Mucosa of descending colon (tissue), 3 donors: Measurements from ENCODE around the gene TSPYL1. TPM values are rescaled to one million over a fixed set of nuclear protein-coding genes. Genes with fewer than 3 reads are reported as not detected.

Source experiments
- ATAC-seq: fragments of 200-7000 bp; cut with Tn5 transposase; one replicate; pipeline ENCODE4 v1.9.1; 2020; ENCODE audit warnings: mild to moderate bottlenecking, moderate library complexity
- DNase-seq, 3 donors: peaks; one replicate each; pipeline ENCODE4 v3.0.0-alpha.2; 2020
- H3K36me3 ChIP-seq: fragments of 200-600 bp; one replicate; pipeline ENCODE4 v1.8.0; 2021; ENCODE audit warnings: low read depth, mild to moderate bottlenecking
- H3K4me1 ChIP-seq: fragments of 200-600 bp; one replicate; pipeline ENCODE4 v1.8.0; 2021; ENCODE audit warnings: low read depth, mild to moderate bottlenecking
- H3K4me3 ChIP-seq: fragments of 200-600 bp; one replicate; pipeline ENCODE4 v1.8.0; 2021; ENCODE audit warnings: mild to moderate bottlenecking
- H3K9me3 ChIP-seq: fragments of 200-600 bp; one replicate; pipeline ENCODE4 v1.8.0; 2021; ENCODE audit warnings: mild to moderate bottlenecking
- CTCF ChIP-seq: fragments of 200-600 bp; IDR thresholded peaks from one replicate; pipeline ENCODE4 v1.8.0; 2022; ENCODE audit warnings: antibody characterized with exemption, mild to moderate bottlenecking
- intact Hi-C, 2 donors: fragments of 100-400 bp; cut with DNase I in 1 of 2; cut with micrococcal nuclease in 1 of 2; formaldehyde crosslinking; loops; one replicate each; pipeline versions ENCODE4 v1.11.0 to v1.11.1; 2022; cut with DNase I, micrococcal nuclease
- long read RNA-seq, 2 donors: library from polyadenylated mRNA; unstranded; transcript quantifications; one replicate each; pipeline ENCODE4 v2.0.0, GENCODE V29; 2019 to 2021
- total RNA-seq, 3 donors: library from RNA; stranded (reverse); fragmentation: NEBNext Ultra II Directional in 2 of 3; extraction: Animal tissue kit (Norgen Biotek cat#: 25700) in 2 of 3; gene quantifications; one replicate each; pipeline versions ENCODE4 v1.2.1 to v1.2.4, GENCODE V29; 2021 to 2023
- donor health status: DM: no; HTN: no; CAD: no; lungs with moderate emphysema.
- donor health status: DM: no; HTN: no; CAD: no.
- donor health status: DM: no; HTN: yes; CAD: no.

TSPYL1 gene
- total RNA-seq: 100 to 1,000 TPM in 1 of 3 donors, 10 to 100 TPM in 2; 65.5 to 105 (median 67.0) TPM
- long read RNA-seq, donor 1, transcript TSPYL1-201 (1 exons, 3,326 nt): major isoform, 73 of 74 reads
- long read RNA-seq, donor 1, partial matches to known transcripts: 0 of 74 reads
- long read RNA-seq, donor 1, other reads (novel, unspliced or antisense): 1 of 74 reads
- long read RNA-seq, donor 2, transcript TSPYL1-201 (1 exons, 3,326 nt): major isoform, 78 of 78 reads
- long read RNA-seq, donor 2, partial matches to known transcripts: 0 of 78 reads
- long read RNA-seq, donor 2, other reads (novel, unspliced or antisense): 0 of 78 reads

GRCh38 chr6:116279232-116280160, at the start of gene TSPYL1:
TSPYL1 (minus strand) TSS chr6:116279930; CDS start chr6:116279830, 100 bp downstream.
- H3K9me3 ChIP-seq: no peaks in the 10 kb centered on the region

GRCh38 chr6:116329156-116329555, 49.4 kb upstream of the TSPYL1 start:
- no peaks in the 10 kb centered on the region for H3K36me3 ChIP-seq
- intact Hi-C loops: no loop called here
- DNase-seq (no peak), ATAC-seq (no peak)
- H3K4me3 ChIP-seq: no peak overlapping the region
- no peaks in the 10 kb centered on the region for H3K4me1 ChIP-seq
- no peaks in the 10 kb centered on the region for H3K9me3 ChIP-seq
- no peak for TF ChIP-seq CTCF

More at GRCh38 chr6:116279232-116280160, at the start of gene TSPYL1:
- no peak for TF ChIP-seq CTCF
- ATAC-seq (peak; percentile 98), DNase-seq (peak; percentile 96 to 98 (median 96))
- no peaks in the 10 kb centered on the region for H3K36me3 ChIP-seq
- H3K4me3 ChIP-seq: peak within 1 kb of the TSS; percentile 89
- intact Hi-C loops: loop anchor here in 1 of 2 donors (10.0 kb wide), 1 partner anchor 255 kb away; no protein-coding TSS in a partner anchor
- H3K4me1 ChIP-seq: peaks cover 29% of the 10 kb centered on the region

DNA sequence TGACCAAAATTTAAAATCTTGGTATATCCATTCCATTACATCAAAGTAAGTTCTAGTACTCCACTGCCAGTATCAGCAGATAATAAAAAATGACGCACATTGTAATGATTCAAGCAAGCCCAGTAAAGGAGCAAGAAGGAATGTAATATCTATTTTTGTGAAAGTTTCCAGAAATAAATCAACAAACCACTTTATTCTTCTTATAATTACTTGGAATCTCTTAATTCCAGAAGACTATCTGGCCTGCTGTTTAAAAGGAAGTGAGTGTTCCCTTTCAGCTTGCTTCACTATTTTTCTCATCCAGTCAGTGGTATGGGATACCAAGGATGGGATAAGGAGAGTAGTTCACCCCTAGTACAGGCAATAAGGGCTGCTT, 48.8 kb upstream of the TSPYL1 start:
- Histone ChIP-seq H3K36me3 (no peaks in the 10 kb centered on the region), H3K4me3 (no peak overlapping the region), H3K4me1 (no peaks in the 10 kb centered on the region), H3K9me3 (no peaks in the 10 kb centered on the region)
- no peak for DNase-seq
- no peak for TF ChIP-seq CTCF
- intact Hi-C loops: no loop called here
- no peak for ATAC-seq

GRCh38 chr6:116327803-116328527, 48.2 kb upstream of the TSPYL1 start:
- no peak for TF ChIP-seq CTCF
- DNase-seq: no peak
- intact Hi-C loops: no loop called here
- Histone ChIP-seq H3K9me3 (no peaks in the 10 kb centered on the region), H3K4me1 (no peaks in the 10 kb centered on the region), H3K4me3 (no peak overlapping the region), H3K36me3 (no peaks in the 10 kb centered on the region)
- ATAC-seq: no peak

DNA sequence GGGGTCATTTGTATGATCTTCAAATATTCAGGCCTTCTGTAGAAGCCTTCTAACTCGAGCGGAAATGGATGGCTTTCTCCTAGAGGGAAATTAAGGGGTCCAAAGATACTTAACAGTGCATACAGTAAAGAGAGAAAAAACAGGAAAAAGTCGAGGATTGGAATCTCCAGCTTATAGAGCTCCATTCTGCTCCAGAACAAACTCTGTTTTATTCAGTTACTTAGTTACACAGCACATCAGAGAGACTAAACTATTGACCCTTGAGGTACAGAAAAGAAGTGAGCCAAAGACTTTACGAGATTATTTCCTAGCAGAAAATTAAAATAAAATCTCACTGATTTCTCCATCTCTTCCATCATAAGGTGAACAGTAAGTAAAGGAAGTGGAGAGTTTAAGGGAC, 47.3 kb upstream of the TSPYL1 start:
- no peak for ATAC-seq
- no peaks in the 10 kb centered on the region for H3K36me3 ChIP-seq
- no peak for TF ChIP-seq CTCF
- no peak overlapping the region for H3K4me3 ChIP-seq
- H3K4me1 ChIP-seq: no peaks in the 10 kb centered on the region
- no peaks in the 10 kb centered on the region for H3K9me3 ChIP-seq
- no peak for DNase-seq
- intact Hi-C loops: no loop called here
